GM19043 (cell line): ENCODE results near the gene PM20D2.
"Not testable (repeated sequence)": the region's sequence is repeated elsewhere in the genome, so short reads cannot be mapped to it uniquely, and the experiment has no call there.

Source experiments
- ATAC-seq: cut with Tn5 transposase; IDR thresholded peaks from one replicate; pipeline ENCODE4 v1.9.1; 2021; ENCODE audit warnings: low read depth; ENCODE audit not compliant: unreplicated experiment

Gene PM20D2, protein sequence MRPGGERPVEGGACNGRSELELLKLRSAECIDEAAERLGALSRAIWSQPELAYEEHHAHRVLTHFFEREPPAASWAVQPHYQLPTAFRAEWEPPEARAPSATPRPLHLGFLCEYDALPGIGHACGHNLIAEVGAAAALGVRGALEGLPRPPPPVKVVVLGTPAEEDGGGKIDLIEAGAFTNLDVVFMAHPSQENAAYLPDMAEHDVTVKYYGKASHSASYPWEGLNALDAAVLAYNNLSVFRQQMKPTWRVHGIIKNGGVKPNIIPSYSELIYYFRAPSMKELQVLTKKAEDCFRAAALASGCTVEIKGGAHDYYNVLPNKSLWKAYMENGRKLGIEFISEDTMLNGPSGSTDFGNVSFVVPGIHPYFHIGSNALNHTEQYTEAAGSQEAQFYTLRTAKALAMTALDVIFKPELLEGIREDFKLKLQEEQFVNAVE

DNA sequence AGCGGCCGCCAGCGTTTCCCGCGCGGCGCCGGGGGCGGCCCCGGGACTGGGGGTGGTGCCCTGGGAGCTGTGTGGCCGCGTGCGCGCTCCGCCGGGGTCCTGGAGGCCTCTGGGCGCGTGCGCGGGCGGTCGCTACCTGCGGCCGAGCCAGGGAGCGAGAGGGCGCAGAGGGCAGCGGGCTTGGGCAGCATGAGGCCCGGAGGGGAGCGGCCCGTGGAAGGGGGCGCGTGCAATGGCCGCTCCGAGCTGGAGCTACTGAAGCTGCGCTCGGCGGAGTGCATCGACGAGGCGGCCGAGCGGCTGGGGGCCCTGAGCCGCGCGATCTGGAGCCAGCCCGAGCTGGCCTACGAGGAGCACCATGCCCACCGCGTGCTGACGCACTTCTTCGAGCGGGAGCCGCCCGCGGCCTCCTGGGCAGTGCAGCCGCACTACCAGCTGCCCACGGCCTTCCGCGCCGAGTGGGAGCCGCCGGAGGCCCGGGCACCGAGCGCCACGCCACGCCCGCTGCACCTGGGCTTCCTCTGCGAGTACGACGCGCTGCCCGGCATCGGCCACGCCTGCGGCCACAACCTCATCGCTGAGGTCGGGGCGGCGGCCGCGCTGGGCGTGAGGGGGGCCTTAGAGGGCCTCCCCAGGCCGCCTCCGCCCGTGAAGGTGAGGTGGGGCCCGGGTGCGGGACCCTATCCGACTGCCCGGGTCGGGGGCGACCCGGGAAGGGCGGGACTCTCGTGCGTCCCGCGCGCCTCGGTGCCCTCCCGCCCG, at the start of gene PM20D2:
Gene PM20D2 (plus strand): TSS at position 100 of the 762 bp plus-strand sequence. CDS start 90 bp downstream, at position 190.
- ATAC-seq: peak; percentile 62

DNA sequence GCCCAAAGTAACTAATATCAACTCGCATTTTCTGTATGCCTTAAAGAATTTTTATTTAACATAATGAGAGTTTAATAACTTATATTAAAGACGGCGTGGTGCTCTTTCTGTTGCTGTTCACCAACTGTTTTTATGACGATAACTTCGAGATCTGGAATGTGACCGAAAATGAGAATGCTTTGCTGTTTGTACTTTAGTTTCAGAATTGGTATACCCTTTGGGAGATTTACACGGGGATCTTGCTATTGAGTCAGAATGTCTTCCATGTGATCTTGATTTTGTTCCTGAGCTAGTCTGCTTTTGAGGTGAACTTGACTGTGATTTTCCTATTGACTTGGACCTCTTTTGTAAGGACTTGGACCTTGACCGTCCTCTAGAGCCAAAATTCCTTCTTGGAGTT, 47.4 kb upstream of the PM20D2 start:
- ATAC-seq: no peak

DNA sequence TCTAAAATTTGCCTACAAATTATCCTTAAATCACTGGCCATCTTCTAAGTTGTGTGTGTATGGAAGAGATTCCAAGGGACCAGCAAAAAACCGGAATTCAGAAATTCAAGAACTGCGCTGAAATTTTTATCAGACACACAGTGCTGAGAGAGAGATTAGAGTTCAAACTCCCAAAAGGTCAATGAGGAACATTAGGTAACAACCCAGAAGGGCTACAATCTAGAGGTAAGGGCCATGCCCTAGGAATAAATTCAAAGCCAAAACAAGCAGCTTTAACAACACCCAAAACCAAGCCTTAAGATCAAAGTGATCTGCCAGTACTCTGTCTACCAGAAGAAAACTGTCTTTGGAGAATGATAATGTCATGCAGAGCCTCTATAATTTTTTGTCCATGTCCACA, 45.7 kb upstream of the PM20D2 start:
- ATAC-seq: no peak

DNA sequence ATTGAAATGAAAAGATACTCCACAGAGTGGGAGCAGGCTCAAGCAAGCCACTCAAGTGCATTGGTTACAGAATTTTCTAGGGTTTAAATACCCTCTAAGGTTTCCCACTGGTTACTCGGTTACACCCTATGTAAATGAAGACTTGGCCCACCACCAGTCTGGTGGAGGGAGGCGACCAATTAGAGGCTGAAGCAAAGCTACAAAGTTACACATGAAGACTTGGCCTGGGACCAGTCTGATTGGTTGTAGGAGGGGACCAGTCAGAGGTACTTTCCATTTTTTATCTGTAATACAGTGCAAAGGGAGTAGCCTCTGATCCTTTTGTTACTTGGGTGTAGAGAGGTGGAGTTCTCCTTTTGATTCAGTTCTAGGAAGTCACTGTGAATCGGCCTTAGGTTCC, 35.6 kb upstream of the PM20D2 start:
- no peak for ATAC-seq

DNA sequence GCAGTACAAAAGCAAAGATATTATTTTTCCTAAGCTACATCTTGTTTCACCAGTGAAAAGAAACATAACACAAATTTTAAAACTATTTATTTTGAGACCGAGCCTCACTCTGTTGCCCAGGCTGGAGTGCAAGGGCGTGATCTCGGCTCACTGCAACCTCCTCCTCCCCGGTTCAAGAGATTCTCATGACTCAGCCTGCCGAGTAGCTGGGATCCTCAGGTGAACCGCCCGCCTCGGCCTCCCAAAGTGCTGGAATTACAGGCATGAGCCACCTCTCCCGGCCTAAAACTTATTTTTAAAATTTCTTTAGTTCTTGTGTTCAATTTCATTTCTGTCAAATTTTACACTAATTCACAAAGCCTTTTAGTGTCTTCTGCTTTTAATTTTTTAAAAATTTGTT, 33.9 kb upstream of the PM20D2 start:
- no peak for ATAC-seq

DNA sequence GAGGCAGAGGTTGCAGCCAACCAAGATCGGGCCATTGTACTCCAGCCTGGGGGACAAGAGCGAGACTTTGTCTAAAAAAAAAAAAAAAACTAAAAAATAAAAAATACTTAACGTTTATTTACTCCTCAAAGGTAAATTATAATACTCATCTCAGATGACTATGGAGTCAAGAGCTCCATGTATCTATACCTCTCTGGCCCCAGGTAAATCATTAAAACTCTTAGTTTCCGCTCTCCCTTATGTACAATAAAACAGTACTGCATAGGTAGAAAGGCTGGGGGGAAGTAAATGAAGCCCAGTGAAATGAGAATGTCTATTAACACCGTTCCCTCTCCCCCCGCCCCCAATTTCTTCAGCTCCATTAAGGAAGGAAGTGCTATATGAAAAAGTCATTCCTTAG, 29.2 kb upstream of the PM20D2 start:
- ATAC-seq: no peak

DNA sequence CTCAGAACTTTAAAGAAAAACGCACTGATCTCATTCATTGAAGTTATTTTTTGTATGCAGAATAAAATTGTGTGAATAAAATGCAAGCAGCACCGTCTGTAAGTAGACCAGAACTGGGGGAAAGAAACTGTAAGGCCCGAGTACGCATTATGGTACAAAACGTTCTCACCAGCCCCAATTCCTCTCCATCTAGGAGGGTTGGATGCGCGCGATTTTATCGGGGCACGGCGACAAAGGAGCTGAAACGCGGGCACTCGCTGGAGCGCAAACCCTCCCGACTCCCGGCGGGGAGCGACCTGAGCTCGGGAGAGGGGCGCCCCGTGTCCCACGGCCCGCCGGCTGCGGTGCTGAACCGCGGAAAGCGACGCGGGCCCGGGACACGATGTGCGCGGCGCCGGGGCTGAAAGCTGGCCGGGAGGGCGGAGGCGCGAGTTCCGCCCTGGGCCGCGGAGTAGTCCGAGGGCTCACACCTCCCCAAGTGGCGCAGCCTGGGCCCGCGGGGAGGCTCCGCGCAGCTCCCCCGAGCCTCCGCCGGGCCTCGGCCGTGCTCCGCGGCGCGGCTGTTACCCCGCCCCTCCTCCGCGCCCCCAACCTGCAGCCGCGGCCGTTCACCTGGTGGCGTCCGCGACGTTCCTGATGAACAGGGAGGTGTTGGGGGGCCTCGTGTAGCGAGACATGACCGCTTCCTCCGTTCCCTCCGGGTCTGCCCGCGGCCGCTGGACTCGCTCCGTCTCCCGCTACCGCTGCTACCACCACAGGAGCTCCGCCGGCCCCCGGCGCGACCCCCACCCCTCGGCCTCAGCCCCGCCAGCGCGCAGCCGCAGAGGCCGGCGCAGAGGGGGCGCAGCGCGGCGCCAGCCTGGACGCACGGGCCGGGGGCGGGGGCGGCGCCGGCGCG, 28.4 kb upstream of the PM20D2 start, which contains the start of gene SRSF12:
Gene SRSF12 (minus strand): TSS at position 861 of the 898 bp plus-strand sequence. CDS start 184 bp downstream, at position 677.
- ATAC-seq: peak; percentile 74

DNA sequence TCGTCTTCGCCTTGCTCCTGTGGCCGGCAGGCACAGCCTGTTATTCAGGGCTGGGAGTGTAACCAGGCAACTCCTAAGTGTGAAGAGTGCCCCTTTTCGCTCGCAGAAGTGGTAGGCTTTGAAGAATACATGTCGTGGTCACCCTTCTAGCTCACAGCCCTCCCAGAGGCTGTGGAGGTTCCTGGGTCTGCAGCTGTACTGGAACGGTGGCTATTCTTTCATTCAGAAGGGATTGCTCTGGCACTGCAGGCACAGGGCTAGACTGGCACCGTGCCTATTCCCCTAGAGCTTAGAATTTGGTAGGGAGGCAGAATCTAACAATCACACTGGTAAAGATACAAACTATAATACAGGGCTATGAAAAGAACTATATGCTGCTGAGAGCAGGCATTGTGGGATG, 26.9 kb upstream of the PM20D2 start:
- no peak for ATAC-seq

DNA sequence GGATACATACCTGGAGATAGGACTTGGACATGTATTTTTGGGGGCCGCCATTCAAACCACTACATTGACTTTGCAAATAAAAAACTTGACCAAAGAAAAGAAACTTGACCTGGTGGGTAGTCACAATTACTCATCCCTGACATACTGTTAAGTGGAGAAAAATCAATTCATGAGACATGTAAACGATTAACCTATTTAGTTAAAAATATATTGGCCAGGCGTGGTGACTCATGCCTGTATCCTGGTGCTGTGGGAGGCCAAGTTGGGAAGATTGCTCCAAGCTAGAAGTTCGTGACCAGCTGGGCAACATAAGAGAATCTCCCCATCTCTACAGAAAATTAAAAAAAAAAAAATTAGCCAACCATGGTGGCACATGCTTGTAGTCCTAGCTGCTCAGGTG, 25.5 kb upstream of the PM20D2 start:
- ATAC-seq: no peak

DNA sequence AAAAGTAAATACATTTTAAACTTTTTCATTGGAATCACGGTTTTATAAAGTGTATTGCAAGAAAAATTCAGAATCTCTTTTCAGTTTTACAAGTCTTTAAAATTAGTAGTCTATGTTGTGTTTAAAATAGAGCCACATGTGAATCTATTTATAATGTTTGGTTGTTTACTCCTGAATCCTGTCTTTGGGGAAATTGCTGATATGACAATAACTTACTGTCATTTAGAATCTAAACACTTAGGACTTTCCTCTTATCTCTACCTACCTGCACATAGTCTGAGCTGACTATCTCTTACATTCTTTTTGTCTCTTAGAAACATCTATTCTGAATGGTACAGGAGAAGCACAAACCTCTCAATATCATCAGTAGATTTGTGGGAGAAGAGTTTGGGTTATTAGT, 23.9 kb upstream of the PM20D2 start:
- ATAC-seq: no peak

DNA sequence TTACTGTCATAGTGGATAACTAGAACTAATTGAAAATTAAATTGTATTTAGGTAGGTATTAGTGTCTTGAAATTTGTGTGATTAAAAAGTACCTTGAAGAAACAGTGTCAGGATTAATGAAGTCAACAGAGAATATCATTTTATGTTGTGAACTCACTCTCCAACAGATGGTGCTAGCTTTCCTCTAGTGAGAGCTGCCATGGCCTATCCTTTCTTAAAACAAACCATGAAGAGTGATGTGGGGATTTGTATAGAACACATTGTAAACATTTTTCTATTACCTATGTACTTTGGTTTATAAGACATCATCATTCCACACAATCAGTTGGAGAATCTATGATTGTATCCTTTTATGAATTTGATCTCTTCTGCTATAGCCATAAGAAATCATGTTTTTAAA, 23.2 kb upstream of the PM20D2 start:
- no peak for ATAC-seq

DNA sequence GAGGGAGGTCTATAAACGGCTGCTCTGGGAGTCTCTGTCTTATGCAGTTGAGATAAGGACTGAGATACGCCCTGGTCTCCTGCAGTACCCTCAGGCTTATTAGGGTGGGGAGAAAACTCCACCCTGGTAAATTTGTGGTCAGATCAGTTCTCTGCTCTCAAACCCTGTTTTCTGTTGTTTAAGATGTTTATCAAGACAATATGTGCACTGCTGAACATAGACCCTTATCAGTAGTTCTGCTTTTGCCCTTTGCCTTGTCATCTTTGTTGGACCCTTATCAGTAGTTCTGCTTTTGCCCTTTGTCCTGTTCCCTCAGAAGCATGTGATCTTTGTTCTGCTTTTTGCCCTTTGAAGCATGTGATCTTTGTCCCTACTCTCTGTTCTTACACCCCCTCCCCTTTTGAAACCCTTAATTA, 17.6 kb upstream of the PM20D2 start:
- ATAC-seq: not testable (repeated sequence)

DNA sequence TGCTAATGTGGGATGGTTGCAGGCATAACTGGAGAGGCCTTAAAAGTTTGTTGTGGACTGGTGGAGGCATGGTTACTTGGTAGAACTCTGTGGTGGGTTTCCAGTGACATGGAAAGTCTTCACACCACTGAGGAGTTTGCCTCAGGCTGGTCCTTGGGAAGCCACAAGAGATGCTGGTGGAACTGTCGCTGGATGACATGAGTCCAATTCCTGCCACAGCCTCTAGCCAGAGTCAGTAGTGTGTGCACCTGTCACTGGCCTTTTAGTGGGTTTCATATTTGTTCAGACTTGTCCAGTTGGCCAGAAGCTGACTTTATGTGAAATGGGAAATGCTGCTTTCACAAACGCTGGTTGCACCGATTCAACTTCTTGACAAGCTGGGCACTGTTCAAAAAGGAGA, 14.3 kb upstream of the PM20D2 start:
- ATAC-seq: no peak

DNA sequence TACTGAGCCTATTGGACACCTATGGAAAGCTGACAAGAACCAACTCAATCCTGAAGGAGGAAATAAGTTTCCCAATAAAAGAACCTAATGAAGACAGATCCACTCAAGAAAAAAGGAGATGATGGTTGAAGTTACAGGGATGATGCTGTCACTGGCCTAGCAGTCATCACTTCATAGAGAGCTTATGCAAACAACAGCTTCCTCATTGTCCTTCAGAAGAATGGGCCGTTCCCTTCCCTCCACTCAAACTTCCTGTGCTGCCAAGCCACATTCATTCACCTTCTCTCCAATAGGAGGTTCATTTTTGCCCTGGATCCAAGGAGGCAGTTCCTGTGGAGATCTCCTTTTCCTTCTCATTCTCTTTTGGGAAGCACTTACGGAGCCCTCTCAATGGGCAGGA, 13.8 kb upstream of the PM20D2 start:
- ATAC-seq: no peak

DNA sequence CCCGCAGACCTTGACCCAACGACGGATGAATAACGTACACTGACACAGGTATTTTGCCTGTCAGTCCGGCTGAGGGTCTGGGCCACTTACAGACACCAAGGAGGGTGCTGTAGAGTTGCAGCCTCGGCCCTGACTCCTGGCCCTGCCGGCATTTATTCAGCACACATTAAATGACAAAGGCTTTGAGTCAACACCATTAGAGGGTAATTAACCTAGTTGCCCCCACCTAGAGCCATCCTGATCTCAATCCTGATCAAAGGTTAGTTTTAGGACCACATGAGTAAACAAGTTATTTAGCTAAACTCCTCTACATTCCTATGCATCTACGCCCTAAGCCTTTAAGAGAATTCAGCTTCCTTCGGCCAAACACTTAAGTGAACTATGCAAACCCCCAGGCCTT, 11.9 kb upstream of the PM20D2 start:
- no peak for ATAC-seq

DNA sequence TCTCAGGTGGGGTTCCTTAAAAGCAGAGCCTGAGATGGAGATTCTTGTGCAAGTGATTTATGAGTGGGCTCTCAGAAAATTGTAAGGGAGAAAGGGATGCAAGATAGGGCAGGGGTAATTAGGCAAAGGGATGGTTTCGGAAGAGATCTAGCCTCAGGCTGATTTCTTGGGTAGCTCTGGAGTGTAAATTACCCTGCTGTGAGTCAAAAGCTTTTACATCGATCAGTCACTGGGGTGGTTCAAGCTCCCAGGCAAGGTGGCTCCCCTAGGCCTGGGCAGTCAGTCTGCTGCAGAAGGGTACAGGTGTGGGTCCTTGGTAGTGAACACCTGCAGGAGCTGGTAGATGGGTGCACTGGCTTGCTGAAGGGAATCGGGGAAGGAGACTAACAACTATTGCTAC, 11.1 kb upstream of the PM20D2 start:
- no peak for ATAC-seq

DNA sequence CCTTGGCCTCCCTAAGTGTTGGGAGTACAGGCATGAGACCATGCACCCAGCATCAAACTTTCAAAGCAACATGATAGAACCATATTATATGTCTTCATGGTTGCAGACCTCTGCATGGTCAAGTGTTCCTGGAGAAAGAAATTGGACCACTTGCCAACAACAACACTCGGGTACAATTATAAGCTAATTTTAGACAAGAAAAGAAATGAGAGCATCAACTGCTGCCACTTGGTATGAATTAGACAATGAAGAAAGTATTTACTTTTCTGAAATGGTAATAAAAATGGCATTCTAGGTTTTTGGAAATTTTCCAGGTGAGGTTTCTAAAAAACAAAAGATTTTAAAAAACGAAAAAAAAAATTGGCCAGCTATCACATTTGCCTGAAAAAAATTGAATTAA, 7.7 kb upstream of the PM20D2 start:
- no peak for ATAC-seq

DNA sequence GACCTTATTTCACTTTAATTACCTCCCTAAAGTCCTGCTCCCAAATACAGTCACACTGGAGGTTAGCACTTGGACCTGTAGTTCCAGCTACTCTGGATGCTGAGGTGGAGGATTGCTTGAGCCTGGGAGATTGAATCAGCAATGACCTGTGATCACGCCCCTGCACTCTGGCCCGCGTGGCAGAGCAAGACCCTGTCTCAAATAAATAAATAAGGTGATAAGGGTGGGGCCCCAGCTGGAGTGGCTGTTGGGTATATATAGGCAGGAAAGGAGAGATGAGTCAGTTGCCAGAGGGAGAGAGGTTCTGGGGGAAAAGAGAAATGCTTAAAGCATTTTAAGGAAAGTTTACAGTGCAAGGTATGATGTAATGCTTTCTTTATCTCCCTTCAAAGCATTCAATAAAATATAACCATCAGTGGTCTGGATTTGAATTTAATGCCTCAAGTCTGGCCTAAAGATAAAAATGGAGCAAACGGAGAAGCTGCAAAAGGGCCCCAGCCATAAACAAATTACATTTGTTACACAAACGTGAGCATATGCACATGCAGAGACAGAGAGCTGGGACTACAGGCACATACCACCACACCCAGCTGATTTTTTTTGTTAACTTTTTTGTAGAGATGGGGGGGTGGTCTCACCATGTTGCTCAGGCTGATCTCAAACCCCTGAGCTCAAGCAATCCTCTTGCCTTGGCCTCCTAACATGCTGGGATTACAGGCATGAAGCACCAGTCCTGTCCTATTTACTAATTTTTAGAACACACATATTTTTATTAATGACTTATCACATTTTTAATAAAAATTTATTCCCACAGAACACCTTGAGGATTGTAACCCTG, 6.1 kb upstream of the PM20D2 start:
- ATAC-seq: no peak

DNA sequence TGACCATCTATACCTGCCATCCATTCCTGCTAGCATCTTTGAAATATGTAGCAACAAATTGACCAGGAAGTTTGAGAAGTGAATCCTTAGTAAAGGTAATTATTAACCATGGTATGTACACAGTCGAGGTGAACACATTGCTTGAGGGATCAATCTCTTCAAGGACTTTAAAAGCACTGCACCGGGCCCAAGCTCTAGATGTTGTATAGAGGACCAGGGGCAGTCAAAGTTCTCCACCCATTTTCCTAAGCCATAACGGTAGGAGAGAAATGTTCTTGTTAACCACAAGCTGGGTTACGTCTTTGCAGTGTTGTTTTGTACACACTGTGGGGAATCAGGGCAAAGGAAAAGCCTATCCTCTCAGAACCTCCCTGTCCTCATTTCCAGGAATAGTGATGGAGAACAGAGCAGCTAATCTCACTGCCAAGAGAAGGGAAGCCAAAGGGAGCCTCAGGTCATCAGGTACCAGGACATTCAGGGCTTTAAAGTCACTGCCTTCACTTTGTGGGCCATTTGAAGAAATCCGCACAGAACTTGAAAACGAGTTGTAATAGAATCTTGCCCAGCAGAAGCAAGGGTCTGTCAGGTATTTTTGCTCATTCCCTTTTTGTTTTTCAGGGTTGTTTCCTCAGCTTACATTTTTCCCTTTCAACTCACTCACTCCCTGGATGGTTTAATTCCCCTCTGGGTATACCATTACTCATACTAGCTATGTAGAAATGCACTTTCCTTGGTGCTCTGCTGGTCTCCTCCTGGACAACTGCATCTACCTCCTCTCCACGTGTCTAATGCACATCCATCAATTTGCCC, 5.3 kb upstream of the PM20D2 start:
- no peak for ATAC-seq
